ENCODE measurements around the gene SLC16A10. TPM values are rescaled to one million over a fixed set of nuclear protein-coding genes. Genes with fewer than 3 reads are reported as not detected.

SLC16A10 gene
- total and polyA plus RNA-seq, 2 of the 4 experiments (the other 2 are of a cell fraction): not detected

DNA sequence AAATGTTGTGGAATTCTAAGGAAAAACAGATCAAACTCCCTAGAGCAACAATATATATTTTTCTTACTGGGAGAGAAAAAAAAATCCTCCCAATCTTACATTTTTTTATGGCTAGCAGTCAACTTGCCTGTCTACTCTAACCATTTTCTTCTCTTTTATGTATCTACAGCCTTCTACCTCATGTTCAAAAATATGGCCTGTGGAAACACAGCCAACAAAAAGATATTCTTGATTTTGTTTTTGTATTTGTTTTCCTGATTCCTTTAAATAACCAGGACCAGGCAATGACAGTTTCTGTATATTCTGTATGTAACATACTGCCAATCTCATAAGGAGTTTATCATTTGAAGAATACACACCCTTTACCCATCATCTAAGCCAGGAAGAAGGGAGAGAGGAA lies 13.0 kb upstream of the SLC16A10 start:
- dilution Hi-C loops (cut with HindIII; ENCODE audit: low sequenced_read_pairs, unreplicated experiment) (no loop called here), in situ Hi-C loops (cut with MboI; ENCODE audit: low sequenced_read_pairs) (no loop called here), intact Hi-C loops (cut with micrococcal nuclease) (no loop called here)
- H3K9ac ChIP-seq (ENCODE audit: low read depth, low read length): no peak overlapping the region
- POLR2A ChIA-PET (ENCODE audit: unreplicated experiment): no interaction called here
- no peaks in the 10 kb centered on the region for H3K9me3 ChIP-seq (ENCODE audit: control insufficient read depth, insufficient read depth, low read length)
- CTCF ChIA-PET: no interaction called here
- H3K18ac ChIP-seq (ENCODE audit: low read depth, low read length): no peak overlapping the region
- BruUV-seq (replicated peaks): no TSS peak
- no peaks in the 10 kb centered on the region for H3K79me1 ChIP-seq (ENCODE audit: low read depth in 1 of 2, low read length in 2 of 2)
- no peak overlapping the region for H3K4me3 ChIP-seq (ENCODE audit: insufficient read depth, low read depth, low read length)
- DNase-seq (no peak), ATAC-seq (ENCODE audit: low read depth) (no peak)
- no peak for TF ChIP-seq MXI1 (IDR thresholded peaks at IDR 0.05; ENCODE audit: borderline replicate concordance, low read depth, low read length)
- TF ChIP-seq RFX5 (IDR thresholded peaks at IDR 0.05; ENCODE audit: low read depth, low read length): no peak
- TF ChIP-seq MAFK (IDR thresholded peaks at IDR 0.05; ENCODE audit: low read depth, low read length): no peak
- no peak for TF ChIP-seq RAD21 (IDR thresholded peaks at IDR 0.05; ENCODE audit: low read length)
- TF ChIP-seq USF2 (IDR thresholded peaks at IDR 0.05; ENCODE audit: low read depth, low read length): no peak
- TF ChIP-seq, protein P1, sequence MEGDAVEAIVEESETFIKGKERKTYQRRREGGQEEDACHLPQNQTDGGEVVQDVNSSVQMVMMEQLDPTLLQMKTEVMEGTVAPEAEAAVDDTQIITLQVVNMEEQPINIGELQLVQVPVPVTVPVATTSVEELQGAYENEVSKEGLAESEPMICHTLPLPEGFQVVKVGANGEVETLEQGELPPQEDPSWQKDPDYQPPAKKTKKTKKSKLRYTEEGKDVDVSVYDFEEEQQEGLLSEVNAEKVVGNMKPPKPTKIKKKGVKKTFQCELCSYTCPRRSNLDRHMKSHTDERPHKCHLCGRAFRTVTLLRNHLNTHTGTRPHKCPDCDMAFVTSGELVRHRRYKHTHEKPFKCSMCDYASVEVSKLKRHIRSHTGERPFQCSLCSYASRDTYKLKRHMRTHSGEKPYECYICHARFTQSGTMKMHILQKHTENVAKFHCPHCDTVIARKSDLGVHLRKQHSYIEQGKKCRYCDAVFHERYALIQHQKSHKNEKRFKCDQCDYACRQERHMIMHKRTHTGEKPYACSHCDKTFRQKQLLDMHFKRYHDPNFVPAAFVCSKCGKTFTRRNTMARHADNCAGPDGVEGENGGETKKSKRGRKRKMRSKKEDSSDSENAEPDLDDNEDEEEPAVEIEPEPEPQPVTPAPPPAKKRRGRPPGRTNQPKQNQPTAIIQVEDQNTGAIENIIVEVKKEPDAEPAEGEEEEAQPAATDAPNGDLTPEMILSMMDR (conservative IDR thresholded peaks at IDR 0.05; ENCODE audit: low read depth, low read length): no peak
- no peak for TF ChIP-seq CHD1 (IDR thresholded peaks at IDR 0.05; ENCODE audit: low read depth, low read length)
- no peak for TF ChIP-seq ELK1 (IDR thresholded peaks at IDR 0.05; ENCODE audit: borderline replicate concordance, low read depth, low read length)
- no peak for TF ChIP-seq SMC3 (IDR thresholded peaks at IDR 0.05; ENCODE audit: low read depth, low read length)
- TF ChIP-seq BHLHE40 (IDR thresholded peaks at IDR 0.05; ENCODE audit: low read depth, low read length): no peak
- no peak for TF ChIP-seq RCOR1 (IDR thresholded peaks at IDR 0.05; ENCODE audit: insufficient replicate concordance, low read length)
- TF ChIP-seq MAZ (IDR thresholded peaks at IDR 0.05; ENCODE audit: borderline replicate concordance, low read depth, low read length): no peak
- no peak for TF ChIP-seq CEBPB (IDR thresholded peaks at IDR 0.05; ENCODE audit: low read depth, low read length)
- no peak for TF ChIP-seq NFE2L2 (IDR thresholded peaks at IDR 0.05; ENCODE audit: low read depth, low read length)
- TF ChIP-seq FOS (IDR thresholded peaks at IDR 0.05; ENCODE audit: low read depth, low read length): no peak
- no peak overlapping the region for H3K27ac ChIP-seq (ENCODE audit: insufficient read depth, low read length)
- H2BK15ac ChIP-seq (ENCODE audit: low read depth, low read length): no peak overlapping the region
- H3K56ac ChIP-seq (ENCODE audit: extremely low read depth, insufficient read depth, low read length): no peak overlapping the region
- H3K9me1 ChIP-seq (ENCODE audit: insufficient read depth, low read length): no peaks in the 10 kb centered on the region
- no peak overlapping the region for H2AFZ ChIP-seq (replicated peaks; ENCODE audit: low read length, poor library complexity)
- H4K8ac ChIP-seq (ENCODE audit: low read depth in 2 of 2, low read length in 2 of 2): no peak overlapping the region
- H4K91ac ChIP-seq (ENCODE audit: insufficient read depth, low read depth, low read length): no peak overlapping the region
- H2AK5ac ChIP-seq (ENCODE audit: low read depth, low read length): no peak overlapping the region
- H3K4me2 ChIP-seq (ENCODE audit: low read depth, low read length): no peak overlapping the region
- H2BK20ac ChIP-seq (ENCODE audit: low read depth, low read length): no peak overlapping the region
- H3K4ac ChIP-seq (ENCODE audit: low read depth, low read length): no peak overlapping the region
- H3K23ac ChIP-seq (ENCODE audit: low read depth, low read length): no peak overlapping the region
- H2AK9ac ChIP-seq (replicated peaks; ENCODE audit: low read depth, low read length, poor library complexity): no peak overlapping the region
- H2BK5ac ChIP-seq (ENCODE audit: low read depth, low read length, poor library complexity, severe bottlenecking): no peak overlapping the region
- no peaks in the 10 kb centered on the region for H3K4me1 ChIP-seq (ENCODE audit: control insufficient read depth, insufficient read depth, low read length)
- no peak overlapping the region for H3K14ac ChIP-seq (replicated peaks; ENCODE audit: low read depth, low read length)
- no peaks in the 10 kb centered on the region for H3K36me3 ChIP-seq (ENCODE audit: control insufficient read depth, insufficient read depth, low read length)
- no peak overlapping the region for H2BK120ac ChIP-seq (ENCODE audit: low read depth, low read length)
- peaks cover 29% of the 10 kb centered on the region for H3K27me3 ChIP-seq (ENCODE audit: control insufficient read depth, insufficient read depth, low read length)
- no peak overlapping the region for H4K5ac ChIP-seq (ENCODE audit: low read depth, low read length)
- H4K20me1 ChIP-seq (ENCODE audit: insufficient read depth, low read length): no peaks in the 10 kb centered on the region
